ENCODE measurements around the gene EDAR. TPM values are rescaled to one million over a fixed set of nuclear protein-coding genes. Genes with fewer than 3 reads are reported as not detected.

EDAR gene
- polyA plus RNA-seq, 1 experiment = not detected

- CTCF ChIA-PET = no interaction called here
- TF ChIP-seq CTCF (IDR thresholded peaks at IDR 0.05; ENCODE audit: insufficient read depth, low read depth, low read length) = no peak
- Histone ChIP-seq H3K36me3 (ENCODE audit: control insufficient read depth, insufficient read depth, low read length) (no peaks in the 10 kb centered on the region), H3K4me3 (ENCODE audit: low read depth, low read length) (no peak overlapping the region), H3K27me3 (ENCODE audit: control insufficient read depth, insufficient read depth, low read length) (peaks cover 25% of the 10 kb centered on the region)
- DNase-seq (ENCODE audit: low read depth) = no peak
- POLR2A ChIA-PET = no interaction called here
These were observed 27.4 kb upstream of the EDAR start for GRCh38 chr2:109016376-109016775.

- ChIA-PET POLR2A (no interaction called here), CTCF (no interaction called here)
- Histone ChIP-seq H3K36me3 (ENCODE audit: control insufficient read depth, insufficient read depth, low read length) (no peaks in the 10 kb centered on the region), H3K4me3 (ENCODE audit: low read depth, low read length) (no peak overlapping the region), H3K27me3 (ENCODE audit: control insufficient read depth, insufficient read depth, low read length) (peaks cover 25% of the 10 kb centered on the region)
- TF ChIP-seq CTCF (IDR thresholded peaks at IDR 0.05; ENCODE audit: insufficient read depth, low read depth, low read length) = no peak
- no peak for DNase-seq (ENCODE audit: low read depth)
These were observed 25.5 kb upstream of the EDAR start for GRCh38 chr2:109014476-109014875.

GRCh38 chr2:109013051-109013450 is 24.0 kb upstream of the EDAR start:
- TF ChIP-seq CTCF (IDR thresholded peaks at IDR 0.05; ENCODE audit: insufficient read depth, low read depth, low read length) = no peak
- Histone ChIP-seq H3K4me3 (ENCODE audit: low read depth, low read length) (no peak overlapping the region), H3K36me3 (ENCODE audit: control insufficient read depth, insufficient read depth, low read length) (no peaks in the 10 kb centered on the region), H3K27me3 (ENCODE audit: control insufficient read depth, insufficient read depth, low read length) (peaks cover 14% of the 10 kb centered on the region)
- POLR2A ChIA-PET = no interaction called here
- CTCF ChIA-PET = no interaction called here
- DNase-seq (ENCODE audit: low read depth) = no peak

- CTCF ChIA-PET = interaction anchor here (0.8 kb wide), 1 partner anchor 14 kb away, joined by 3 read pairs; no protein-coding TSS in a partner anchor
- H3K4me3 ChIP-seq (ENCODE audit: low read depth, low read length) = no peak overlapping the region
- no peaks in the 10 kb centered on the region for H3K36me3 ChIP-seq (ENCODE audit: control insufficient read depth, insufficient read depth, low read length)
These were observed 21.0 kb upstream of the EDAR start for GRCh38 chr2:109009920-109010610.

GRCh38 chr2:109006971-109007370 is 18.0 kb upstream of the EDAR start:
- Histone ChIP-seq H3K36me3 (ENCODE audit: control insufficient read depth, insufficient read depth, low read length) (no peaks in the 10 kb centered on the region), H3K27me3 (ENCODE audit: control insufficient read depth, insufficient read depth, low read length) (peaks cover 13% of the 10 kb centered on the region), H3K4me3 (ENCODE audit: low read depth, low read length) (no peak overlapping the region)
- no peak for DNase-seq (ENCODE audit: low read depth)
- TF ChIP-seq CTCF (IDR thresholded peaks at IDR 0.05; ENCODE audit: insufficient read depth, low read depth, low read length) = no peak
- ChIA-PET CTCF (interaction anchor here (0.8 kb wide), 1 partner anchor 8 kb away, joined by 4 read pairs; no protein-coding TSS in a partner anchor), POLR2A (no interaction called here)

More at GRCh38 chr2:109009920-109010610, 21.0 kb upstream of the EDAR start:
- H3K27me3 ChIP-seq (ENCODE audit: control insufficient read depth, insufficient read depth, low read length) = peaks cover 15% of the 10 kb centered on the region
- no peak for DNase-seq (ENCODE audit: low read depth)
- POLR2A ChIA-PET = no interaction called here
- TF ChIP-seq CTCF (IDR thresholded peaks at IDR 0.05; ENCODE audit: insufficient read depth, low read depth, low read length) = no peak

Data from BJ (cell line).